GM19035 (cell line): Measurements from ENCODE around the gene C2.
"Not testable (repeated sequence)": the region's sequence is repeated elsewhere in the genome, so short reads cannot be mapped to it uniquely, and the experiment has no call there.

Experiments
- ATAC-seq: cut with Tn5 transposase; IDR thresholded peaks from one replicate; pipeline ENCODE4 v1.9.1; 2021; ENCODE audit not compliant: unreplicated experiment

C2 gene

GRCh38 chr6:31898383-31899011, 29.0 kb upstream of the C2 start:
- no peak for ATAC-seq

- no peak for ATAC-seq
Measured at GRCh38 chr6:31899215-31899614, 28.3 kb upstream of the C2 start.

- ATAC-seq = no peak
Measured at GRCh38 chr6:31899882-31900722, 27.4 kb upstream of the C2 start.

DNA sequence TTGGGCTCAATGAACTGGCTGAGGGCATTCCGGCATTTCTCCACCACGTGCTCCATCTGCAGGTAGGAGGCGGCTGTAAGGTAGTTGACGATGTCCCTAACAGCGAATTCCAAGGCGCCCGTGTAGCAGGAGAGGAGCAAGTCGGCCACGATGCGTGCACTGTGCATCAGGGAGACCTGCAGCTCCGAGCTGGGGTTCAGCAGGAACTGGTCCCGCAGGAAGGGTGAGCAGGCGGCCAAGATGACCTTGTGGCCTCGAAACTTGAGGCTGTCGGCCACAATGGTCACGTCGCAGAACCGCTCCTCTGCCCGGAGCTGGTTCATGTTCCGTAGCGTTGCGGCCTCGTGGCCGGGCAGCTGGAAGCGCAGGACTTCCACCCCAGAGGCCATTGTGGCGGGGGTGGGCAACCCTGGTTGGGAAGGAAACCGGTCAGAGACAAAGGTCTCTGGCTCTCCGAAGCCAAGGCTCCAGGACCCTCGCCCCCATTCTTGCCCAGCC, 26.6 kb upstream of the C2 start:
- no peak for ATAC-seq

DNA sequence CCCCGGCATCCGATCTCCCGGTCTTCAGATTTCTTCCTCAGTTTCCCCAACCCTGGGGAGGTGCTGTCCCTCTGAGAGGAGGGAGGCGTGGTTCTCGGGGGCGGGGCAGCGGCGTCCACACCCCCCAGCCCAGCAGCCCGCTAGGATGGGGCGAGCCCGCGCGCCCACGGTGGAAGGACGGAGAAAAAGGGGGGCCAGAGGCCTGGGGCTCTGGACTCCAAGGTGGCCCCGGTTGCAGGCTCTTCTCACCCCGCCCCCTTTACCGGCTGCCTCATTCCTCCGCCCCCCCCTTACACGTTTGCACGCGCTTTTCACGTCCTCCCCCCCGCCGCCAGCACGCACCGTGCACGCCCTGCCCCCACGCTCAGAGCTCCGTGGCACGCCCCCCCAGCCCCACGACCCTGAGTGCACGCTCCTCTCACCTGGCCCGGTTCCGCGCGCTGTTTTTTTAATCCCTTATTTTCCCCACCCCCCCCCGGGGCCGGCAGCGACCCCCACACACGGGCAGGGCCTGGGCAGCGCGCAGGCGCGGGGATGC, 26.0 kb upstream of the C2 start:
- no peak for ATAC-seq

- peak; percentile 54 for ATAC-seq
Measured at GRCh38 chr6:31901953-31902643, 25.4 kb upstream of the C2 start, which contains the start of gene ZBTB12. TSS of gene ZBTB12 (minus strand) at chr6:31902086. CDS start at chr6:31901305, 781 bp downstream.

DNA sequence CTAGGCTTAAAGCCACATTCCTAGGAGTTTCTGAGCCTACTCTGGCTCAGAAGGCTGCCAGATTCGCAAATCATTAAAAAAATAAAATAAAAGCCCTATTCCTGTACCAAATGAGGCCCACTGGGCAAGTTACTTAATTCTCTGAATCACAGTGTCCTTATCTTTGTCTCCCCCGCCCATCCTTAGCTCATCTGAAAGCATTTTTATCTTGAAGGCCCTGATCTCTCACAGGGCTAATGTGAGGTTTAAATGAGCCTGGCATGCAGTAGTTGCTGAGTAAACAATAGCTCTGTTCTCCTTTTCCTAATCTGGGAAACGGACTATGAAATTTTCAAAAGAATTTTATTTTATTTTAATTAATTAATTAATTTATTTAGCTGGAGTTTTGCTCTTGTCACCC, 23.6 kb upstream of the C2 start:
- ATAC-seq = no peak

DNA sequence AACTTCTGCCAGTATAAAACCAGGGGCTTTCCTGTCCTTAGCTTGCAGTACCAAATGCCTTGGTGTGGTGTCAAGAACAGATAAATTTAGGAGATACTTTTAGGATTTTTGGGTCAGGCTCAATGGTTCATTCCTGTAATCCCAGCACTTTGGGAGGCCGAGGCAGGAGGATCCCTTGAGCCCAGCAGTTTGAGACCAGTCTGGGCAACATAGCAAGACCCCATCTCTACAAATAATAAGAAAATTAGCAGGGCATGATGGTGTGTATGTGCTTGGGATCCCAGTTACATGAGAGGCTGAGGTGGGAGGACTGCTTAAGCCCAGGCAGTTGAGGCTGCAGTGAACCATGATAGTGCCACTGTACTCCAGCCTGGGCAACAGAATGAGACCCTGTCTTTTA, 22.5 kb upstream of the C2 start:
- no peak for ATAC-seq

- no peak for ATAC-seq
Measured at GRCh38 chr6:31906122-31906521, 21.4 kb upstream of the C2 start.

GRCh38 chr6:31906727-31907126, 20.8 kb upstream of the C2 start:
- ATAC-seq = not testable (repeated sequence)

- ATAC-seq = no peak
Measured at GRCh38 chr6:31907158-31907813, 20.2 kb upstream of the C2 start.

GRCh38 chr6:31908255-31908654, 19.3 kb upstream of the C2 start:
- ATAC-seq = not testable (repeated sequence)

DNA sequence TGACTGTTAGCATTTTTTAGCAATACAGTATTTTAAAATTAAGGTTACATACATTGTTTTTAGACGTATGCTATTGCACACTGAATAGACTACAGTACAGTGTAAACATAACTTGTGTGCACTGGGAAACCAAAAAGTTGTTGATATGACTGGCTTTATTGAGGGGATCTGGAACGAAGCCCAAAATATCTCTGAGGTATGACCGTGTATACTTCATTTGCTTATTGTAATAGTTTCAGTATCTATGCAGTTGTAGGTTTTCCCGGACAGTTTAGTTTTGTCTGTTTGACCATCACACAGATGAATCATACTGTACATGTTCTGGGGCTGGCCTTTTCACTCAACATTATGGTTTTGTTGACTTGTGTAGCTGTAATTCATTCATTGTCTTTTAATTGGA, 18.7 kb upstream of the C2 start:
- peak; percentile 89 for ATAC-seq

- ATAC-seq = not testable (repeated sequence)
Measured at GRCh38 chr6:31909298-31909697, 18.2 kb upstream of the C2 start.

- no peak for ATAC-seq
Measured at GRCh38 chr6:31911826-31912585, 15.5 kb upstream of the C2 start.

DNA sequence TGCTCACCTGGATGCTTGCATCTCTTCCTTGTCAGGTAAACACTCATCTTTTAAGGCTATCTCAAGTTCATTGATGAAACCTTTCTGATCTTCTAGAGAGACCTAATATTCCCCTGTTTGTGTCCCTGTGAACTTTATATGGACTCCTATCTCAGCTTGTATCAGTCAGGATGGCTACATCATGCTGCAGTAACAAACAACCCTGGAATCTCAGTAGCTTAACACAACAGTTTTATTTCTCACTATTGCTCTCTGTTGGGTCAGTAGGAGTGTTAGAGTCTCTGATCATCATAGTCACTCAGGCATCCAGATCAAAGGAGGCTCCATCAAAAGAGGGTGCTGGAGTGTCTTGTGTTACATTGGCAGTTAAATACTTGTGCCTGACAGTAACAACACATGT, 12.2 kb upstream of the C2 start:
- ATAC-seq = no peak

GRCh38 chr6:31915756-31916155, 11.8 kb upstream of the C2 start:
- ATAC-seq = no peak

- no peak for ATAC-seq
Measured at GRCh38 chr6:31918069-31918720, 9.3 kb upstream of the C2 start.

DNA sequence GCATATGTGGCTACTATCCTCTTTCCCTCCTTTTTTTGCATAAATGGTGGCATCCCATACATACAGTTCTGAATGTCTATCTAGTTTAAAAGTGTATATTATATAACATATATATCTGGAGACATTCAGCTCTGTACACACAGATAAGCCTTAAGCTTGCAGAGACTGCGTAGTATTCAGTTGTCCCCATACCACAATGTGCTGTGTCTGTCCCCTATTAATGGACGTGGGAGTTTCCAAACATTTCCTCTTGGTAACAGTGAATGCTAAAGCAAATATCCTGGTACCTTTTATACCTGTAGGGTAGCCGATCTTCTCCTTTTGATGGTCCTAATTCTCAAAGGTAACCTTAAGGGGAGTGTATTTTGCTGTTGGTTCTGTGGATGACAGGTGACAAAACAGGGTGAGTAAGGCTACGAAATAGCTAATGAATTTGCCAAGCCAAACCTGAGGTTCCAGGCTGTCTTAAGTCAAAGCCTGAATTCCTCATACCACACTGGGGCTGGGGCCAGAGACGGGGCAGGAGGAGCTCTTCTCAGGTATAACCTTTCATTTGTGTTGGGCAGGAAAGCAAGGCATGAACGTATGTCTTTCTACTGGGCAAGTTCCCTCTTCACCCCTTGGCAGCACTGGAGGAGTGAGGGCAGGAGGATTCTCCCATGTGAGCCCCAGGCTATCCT, 7.8 kb upstream of the C2 start:
- ATAC-seq = no peak
